CD4-positive, alpha-beta T cell treated with Interleukin-17A for 1 hour (primary cell): ENCODE data around the gene KCNQ2.
A peak's percentile ranks its signal among the peaks of the same experiment; 100 is the strongest.

Experiments used
- DNase-seq: peaks from one replicate; pipeline ENCODE4 v3.0.0-alpha.2; 2020

The KCNQ2 gene

DNA sequence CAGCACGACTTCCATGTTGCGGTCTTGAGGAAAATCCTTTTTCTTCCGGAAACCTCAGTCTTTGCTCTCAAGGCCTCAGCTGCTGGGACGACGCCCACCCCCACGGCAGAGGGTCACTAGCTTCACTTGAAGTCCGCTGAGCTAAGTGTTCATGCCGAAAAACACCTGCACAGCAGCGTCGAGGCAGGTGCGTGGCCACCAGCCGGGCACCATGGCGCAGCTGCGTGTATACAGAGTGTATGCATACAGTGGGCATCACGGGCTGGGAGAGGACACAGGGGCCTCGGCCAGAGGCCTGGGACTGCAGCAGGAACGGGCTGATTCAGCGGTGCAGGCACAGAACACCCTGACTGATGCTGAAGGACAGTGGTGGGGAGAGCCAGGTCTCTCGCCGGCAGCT is 20.1 kb downstream of the KCNQ2 start:
- DNase-seq: no peak

DNA sequence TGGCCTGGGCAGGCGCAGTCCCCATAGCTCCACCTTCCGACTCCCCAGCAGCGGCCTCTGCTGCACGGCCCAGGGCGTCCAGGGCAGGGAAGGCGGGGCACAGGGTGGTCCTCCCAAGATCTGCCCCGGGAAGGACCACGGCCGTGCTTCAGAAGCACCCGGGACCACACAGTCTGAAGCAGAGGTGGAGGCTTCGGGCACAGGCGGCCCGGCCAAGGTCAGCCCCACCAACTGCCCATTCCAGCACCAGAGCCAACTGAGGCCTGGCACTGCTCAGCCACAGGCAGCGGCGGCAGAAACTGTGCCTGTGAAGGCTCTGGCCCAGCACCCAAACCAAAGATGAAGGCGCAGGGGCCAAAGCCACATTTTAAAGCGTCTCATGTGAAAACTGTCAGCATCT is 20.6 kb downstream of the KCNQ2 start:
- no peak for DNase-seq

DNA sequence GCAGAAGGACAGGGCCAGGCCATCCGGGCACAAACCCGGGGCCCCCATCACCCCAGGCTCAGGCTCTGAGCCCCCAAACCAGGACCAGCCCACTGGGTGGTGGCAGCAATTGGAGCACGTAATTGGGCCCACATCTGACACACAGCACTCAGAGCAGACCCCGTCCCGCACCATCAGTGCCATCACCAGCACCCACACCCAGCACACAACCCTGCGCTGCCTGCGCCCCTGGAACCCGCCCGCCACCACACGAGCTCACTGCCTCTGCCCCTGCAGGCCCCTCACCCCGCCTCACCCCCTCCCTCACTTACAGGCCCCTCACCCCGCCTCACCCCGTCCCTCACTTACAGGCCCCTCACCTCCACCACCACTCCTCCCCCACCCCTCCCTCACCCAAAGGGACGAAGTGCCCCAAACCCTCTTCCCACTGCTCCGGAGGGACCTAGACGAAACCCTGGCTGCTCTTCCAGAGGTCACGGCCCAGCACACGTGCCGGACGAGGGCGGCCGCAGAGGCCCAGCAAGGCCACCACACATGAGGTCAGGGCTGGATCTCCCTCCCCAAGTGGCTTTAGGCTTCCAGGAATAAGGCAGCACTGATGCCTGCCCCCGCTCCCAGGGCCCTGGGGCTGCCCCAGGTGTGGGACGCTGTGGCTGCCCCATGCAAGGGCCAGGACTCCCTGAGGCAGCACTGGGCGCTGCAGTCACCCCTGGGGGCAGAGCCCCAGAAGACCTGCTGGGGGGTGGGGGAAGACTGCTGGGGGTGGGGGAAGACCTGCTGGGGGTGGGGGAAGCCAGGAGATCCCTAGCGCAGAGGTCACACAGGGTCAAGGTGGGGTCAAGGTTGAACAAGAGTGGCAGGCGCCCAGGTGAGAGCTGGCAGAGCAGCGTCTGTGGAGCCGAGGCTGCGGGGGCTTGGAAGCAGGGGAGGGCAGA is 22.4 kb downstream of the KCNQ2 start:
- DNase-seq: no peak

DNA sequence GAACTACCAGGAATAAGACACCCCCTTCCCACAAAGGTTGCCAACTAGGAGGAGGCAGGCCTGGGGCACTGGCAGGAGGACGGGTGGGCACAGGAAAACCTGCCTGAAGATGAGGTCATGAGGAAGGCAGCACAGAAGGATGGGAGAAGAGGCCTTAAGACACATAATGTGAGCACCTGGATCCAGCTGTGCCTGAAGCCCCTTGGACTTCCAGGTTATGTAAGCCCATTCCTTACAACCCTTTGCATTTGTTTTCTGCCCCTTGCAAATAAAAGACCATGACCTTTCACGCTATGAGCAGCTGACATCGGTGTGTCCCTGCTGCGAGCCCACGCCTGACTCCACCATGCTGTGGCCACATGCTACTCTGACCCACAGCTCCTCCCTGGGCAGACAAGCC is 23.4 kb downstream of the KCNQ2 start:
- no peak for DNase-seq

DNA sequence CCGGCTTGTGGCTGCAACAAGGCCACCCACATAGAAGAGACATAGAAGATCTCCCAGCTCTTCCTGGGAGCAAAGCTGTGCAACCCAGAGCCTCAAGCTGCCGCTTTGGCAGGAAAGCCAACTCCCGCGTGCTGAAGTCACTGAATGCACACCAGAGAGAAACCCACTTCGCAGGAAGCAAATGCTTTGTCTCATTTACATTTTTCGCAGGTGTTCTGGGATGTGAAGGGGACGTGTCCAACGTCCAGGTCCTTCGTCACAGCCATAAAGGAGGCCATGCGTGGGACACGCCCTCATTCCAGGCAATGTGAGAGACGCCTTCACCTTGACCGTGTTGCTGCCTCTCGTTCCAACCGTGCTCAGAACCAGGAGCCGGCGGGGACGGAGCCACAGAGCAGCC is 24.4 kb downstream of the KCNQ2 start:
- DNase-seq: no peak

DNA sequence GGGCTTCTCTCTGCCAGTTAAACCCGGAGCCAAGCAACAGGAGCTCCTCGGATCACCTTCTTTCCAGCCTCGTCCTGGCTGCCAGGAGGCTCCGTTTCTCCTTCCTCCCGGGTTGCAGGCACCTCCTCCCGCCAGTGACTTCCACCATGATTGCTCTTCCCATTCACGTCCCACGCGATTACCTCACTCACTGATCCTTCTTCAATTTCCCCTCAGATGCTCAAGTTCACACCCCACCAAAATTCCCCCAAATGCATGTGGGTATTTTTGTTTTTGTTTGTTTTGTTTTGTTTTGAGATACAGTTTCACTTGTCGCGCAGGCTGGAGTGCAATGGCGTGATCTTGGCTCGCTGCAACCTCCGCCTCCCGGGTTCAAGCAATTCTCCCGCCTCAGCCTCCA is 25.1 kb downstream of the KCNQ2 start:
- no peak for DNase-seq

DNA sequence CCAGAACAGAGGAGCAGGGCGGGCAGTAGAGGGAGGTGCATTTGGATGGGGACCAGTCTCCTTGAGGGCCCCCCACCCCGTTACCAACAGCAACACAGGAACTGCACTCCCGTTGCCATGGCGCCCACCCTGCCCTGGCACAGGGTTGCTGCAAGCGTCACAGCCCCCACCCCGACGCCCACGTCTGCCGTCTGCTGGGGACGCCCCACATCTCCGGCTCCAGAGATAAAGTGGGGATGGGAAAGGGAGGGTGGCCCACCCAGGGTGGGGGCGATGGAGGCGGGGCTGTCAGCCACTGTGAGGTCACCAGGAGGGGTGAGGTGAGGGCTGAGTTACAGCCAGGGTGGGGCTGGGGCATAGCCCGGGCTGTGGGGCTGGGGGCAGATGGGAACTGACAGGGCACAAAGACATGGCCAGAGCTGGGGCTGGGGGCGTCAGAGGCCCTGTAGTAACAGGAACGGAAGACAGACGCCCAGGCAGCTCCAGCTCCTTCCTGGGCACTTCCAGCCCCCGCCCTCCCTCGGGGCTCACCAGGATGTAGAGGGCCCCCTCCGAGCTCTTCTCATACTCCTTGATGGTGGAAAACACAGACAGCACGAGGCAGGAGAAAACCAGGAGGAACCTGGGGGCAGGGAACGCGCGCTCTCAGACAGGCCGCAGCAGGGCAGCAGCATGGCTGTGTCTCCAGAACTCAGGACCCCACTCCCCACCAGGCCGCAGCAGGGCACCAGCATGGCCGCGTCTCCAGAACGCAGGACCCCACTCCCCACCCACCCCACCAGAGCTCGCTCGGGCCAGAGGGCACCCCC is 26.0 kb downstream of the KCNQ2 start:
- peak; percentile 10 for DNase-seq

DNA sequence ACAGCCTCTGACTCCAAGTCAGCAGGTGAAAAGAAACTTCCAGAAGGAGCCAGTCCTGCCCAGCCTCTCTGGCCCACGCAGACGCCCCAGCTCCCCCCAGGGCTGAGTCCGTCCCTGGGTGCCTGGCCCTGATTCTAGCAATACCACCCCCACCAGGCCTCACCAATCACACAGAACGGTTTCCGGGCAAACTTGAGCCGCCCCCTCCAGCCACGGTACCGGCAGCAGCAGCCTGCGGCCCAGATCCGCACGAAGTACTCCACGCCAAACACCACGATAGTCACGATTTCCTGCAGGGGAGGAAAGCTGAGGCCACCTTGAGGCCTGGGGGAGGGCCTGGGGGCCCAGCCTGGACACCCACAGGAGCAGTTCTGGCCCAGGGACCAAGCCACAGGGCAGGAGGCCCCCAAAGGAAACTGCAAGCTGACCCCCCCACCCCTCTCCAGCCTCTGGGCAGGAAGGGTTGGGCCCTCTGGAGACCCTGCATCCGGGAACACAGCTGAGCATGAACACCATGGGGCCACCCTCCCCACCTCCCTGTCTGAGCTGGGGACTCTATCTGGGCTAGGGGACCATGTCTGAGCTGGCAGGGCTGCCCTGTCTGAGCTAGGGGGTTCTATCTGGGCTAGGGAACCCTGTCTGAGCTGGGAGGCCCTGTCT is 27.2 kb downstream of the KCNQ2 start:
- DNase-seq: no peak

DNA sequence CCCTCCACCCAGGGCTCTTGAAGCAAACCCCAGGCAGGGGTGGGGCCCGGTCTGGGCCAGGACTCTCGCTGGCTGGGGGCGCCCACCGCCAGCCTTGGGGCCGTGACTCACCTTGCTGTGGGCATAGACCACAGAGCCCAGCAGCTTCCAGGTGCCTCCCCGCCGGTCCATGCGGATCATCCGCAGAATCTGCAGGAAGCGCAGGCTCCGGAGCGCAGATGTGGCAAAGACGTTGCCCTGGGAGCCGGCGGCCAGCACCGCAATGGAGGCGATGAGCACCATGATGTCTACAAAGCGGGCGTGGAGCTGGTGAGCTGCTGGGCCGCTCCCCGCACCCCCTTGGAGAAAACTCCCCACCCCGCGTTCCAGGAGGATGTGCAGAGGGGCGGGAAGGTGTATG is 27.9 kb downstream of the KCNQ2 start:
- DNase-seq: no peak

DNA sequence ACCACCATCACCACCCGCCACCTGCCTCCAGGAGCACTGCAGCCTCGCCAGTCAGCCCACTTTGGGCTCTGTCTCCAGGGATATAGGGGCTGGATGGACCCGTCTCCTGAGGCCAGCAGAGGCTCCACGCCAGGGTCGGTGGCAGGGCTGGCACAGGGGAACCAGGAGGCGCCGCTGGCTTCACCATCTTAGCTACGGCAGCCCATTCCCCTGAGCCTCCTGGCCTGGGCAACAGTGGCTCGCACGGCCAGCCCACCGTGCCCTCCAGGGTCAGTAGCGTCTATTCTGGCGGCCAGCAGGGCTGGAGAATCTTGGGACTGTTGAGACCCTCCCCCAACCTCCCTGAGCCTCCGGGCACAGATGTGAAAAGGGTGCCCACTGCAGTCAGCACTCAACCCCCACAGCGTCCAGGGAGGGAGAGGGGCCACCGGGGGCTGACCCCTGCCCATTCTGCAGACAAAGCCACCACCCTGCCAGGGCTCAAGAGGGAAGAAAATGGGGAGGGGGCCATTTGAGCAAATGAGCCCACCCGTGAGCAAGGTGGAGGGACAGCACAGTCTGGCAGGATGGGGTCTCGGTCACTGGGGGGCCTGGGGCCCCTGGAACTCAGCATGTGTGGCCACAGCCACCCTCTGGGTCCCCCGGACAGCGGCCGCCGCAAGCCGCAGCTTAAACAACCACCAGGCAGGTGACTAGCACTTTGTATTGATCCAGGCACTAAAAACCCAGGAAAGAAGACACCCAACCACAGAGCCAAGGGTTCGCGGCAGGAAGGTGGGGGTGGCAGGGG is 28.7 kb downstream of the KCNQ2 start:
- DNase-seq: no peak

DNA sequence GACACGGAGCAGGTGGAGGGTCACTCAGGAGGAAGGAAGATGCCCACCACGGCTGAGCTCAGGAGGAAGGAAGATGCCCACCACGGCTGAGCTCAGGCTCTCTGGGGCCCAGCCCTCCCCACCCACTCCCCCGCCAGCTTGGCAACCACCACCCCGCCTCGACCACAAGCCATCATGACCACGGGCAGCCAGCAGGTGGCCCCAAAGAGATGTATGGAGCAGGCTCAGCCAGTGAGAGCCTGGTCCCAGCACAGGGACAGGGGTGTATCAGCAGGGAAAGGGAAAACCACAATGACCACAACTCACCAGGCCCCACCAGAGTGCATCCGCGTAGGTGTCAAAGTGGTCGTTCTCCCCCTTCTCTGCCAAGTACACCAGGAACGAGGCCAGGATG is 30.4 kb downstream of the KCNQ2 start:
- peak; percentile 65 for DNase-seq

DNA sequence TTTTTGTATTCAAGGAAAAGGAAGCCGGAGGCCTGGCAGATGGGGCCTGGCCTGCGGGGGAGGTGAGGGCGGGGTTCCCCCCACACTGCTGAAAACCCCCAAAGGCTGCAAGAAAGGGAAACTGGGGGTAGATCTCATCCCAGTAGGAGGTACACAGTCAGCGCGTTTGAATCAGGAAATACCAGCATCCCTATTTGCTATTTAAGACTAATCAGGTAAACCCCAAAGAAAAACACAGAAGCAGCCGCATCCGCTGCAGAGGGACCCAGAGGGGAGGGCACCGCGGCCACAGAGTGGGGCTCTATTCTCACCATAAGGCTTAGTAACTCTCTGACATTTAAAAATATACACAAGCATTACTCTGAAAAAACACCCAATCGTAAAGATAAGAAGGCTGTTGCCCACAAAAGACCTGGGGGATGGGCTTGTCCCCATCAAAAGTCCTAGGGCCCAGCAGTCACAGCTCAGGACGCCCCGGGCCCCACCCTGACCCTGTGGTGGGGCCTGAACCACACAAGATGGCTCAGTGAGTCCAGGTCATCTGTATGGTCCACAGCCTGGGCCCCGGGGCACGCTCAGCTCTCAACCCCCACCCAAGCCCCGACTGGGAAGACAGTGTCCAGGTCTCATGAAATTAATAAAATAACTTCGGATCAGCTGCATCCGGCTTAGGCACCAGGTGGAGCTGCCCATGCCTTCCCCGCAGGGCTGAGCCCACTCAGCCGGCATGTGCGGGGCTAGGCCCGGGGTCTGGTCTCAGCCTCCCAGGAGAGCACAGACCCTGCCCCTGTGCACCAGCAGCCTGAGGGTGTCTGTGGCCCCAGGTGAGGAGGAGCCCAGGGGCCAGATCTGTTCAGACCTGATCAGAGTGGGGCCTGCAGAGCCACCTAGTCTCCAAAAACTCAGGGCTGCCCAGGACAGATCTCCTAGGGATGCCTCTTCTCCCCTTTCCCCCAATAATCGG is 31.0 kb downstream of the KCNQ2 start:
- DNase-seq: peak; percentile 31

DNA sequence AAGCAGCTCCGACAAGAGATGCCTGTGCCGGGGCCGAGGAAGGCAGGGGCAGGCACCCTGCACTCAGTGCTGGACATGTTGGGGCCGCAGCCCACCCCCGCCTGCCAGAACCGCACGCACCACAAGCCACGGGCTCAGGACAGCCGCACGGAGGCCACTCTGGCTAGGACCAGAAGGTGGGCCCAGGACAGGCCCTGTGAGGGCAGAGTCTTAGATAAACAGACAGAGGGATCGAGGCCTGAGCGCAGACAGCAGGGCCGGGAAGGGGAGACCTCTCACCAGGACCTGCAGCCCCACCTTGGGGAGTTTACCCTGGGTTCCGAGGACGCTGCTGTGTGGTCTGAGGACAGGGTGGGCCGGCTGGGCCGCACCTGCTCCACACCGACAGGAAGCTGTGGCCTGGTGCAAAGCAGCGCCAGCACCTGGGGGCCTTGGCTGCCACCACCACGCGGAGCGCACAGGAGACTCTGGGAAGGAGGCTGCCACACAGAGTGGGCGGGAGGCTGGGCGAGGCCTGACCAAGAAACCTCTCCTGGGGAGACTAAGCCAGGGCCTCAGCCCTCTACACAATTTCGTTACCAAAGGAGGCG is 32.0 kb downstream of the KCNQ2 start:
- DNase-seq: no peak

DNA sequence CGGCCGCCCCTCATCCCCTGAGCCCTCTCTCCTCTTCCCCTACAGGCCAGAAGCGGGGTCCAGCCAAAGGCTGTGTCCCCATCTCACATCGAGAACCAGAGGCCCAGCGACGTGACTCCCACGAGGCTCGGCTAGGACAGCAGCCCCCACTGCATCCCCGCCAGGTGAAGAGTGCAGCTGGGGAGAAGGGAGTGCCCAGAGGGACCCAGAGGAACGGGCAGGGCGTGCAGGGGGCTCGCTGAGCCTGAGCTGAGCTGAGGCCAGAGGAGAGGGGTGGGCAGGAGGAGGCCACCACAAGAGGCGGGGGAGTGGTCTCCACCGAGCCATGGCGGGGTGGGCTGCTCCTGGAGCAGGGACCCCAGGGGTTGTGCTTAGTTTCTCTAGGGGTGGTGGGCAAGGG is 32.6 kb downstream of the KCNQ2 start:
- no peak for DNase-seq

DNA sequence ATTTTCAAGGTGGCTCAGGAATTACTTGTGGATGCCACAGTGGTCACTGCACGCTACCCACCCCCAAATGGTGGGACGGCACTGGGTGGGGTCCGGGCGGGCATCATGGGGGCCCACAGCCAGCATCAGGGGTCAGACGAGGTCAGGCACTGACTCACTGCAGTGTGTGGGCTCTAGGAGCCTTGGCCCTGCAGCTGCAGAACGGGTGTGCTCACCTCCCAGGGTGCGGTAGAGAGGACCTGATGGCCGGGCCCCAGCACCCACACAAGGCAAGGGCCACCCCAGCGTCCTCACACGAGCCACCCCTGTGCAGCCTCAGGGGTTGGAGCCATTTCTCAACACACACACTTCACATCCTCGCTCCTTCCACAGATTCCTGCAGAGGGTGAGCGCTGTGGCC is 34.3 kb downstream of the KCNQ2 start:
- no peak for DNase-seq

DNA sequence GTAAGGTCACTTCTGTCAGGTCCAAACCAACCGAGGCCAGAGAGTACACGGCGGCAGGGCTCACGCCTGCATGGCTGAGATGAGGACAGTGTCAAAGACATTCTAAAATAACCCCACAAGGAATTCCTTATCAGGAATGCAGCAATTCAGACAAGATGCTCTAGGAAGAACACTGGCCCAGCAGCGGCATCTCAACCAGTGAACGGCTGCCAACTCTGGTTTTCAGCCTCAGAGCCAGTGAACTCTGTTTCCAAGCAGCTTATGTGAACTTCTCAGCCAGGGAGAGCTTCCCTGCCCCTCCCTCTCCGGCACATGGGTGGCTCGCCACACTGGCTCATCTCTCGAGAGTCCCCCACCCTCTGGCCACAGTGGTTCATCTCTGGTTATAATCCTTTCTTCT is 36.9 kb downstream of the KCNQ2 start:
- no peak for DNase-seq

DNA sequence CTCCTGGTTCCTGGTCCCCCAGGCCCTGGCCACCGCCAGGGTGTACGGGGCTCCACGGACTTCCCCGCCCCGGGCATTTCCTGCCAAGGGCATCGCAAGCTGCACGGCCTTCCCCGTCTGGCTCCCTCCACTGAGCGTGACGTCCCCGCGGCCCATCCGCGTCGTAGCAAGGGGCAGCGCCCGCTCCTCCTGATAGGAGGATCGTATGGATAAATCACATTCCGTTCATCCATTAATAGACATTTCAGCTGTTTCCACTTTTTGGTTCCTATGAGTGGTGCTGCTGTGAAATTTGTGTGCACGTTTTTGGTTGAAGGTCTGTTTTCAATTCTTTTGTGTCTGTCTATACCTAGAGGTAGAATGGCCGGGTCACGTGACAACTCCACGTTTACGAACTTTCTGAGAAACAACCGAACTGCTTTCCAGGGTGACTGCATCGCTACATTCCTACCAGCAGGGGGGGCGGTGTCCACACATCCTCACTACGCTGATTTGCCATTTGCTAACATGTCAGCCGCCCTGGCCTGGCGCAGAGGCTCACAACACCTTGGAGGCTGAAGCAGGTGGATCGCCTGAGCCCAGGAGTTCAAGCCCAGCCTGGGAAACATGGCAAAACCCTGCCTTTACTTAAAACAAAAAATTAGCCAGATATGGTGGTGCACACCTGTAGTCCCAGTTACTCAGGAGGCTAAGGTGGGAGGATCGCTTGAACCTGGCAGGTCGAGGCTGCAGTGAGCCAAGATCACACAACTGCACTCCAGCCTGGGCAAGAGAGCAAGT is 37.7 kb downstream of the KCNQ2 start:
- peak; percentile 84 for DNase-seq

DNA sequence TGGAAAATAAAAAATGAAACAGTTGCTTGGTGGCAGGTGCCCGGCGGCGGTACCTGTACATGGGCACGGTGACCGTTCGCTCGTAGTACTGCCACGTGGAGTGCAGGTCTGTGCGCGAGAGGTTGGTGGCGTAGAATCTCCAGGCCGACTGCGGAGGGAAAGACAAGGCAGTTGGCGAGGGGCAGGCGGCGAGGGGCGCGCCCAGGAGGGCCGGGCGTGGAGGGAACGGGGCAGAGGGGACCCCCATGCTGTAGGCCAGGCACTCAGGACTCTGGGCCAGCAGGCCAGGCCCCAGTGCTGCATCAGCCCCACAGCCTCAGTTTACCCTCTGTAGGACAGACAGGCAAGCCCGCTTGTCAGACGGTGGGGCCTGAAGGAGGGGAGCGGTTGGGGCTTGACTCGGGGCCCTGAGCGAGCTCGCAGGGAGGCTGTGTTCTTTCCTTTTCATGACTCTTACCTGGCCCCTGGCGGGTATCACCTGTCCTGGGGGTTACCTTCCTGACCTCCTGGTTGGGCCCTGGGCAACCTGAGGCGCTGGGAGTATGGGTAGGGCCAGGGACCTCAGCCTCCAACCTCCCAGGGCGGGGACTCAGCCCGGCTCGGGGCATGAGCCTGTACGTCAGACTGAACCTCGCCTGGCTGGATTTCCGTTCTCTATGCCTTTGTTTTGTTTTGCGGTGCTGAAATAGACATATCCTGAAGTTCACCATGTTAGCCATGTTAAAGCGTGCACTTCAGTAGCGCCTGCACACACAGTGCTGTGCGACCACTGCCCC is 38.5 kb downstream of the KCNQ2 start:
- peak; percentile 29 for DNase-seq

DNA sequence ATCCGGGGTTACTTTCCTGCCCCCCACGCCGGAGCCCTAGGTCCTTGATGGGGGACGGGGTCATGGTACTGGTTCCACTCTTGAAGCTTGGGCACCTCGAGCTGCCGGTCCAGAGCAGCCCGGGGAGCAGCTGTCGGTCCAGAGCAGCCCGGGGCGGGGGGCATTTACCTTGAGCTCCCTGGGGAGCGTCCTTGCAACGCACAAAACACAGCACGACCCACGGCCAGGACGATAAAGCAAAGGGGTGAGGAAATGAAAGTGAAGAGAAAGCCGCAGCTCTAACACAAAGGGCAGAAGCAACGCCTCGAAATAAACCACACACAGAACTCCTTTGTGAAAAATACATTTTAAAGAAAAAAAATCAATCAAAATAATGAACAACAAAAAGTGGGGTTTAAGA is 39.1 kb downstream of the KCNQ2 start:
- DNase-seq: no peak
